GM21576 (cell line): ENCODE data around the gene FAM219B.

Source experiments
- ATAC-seq: cut with Tn5 transposase; IDR thresholded peaks from one replicate; pipeline ENCODE4 v1.9.1; 2021; ENCODE audit warnings: mild to moderate bottlenecking, moderate library complexity; ENCODE audit not compliant: unreplicated experiment

FAM219B gene

GRCh38 chr15:74878273-74878672 lies 28.4 kb downstream of the FAM219B start:
- no peak for ATAC-seq

- no peak for ATAC-seq
Observed at GRCh38 chr15:74873756-74874424, 32.8 kb downstream of the FAM219B start.

GRCh38 chr15:74873036-74873755 lies 33.5 kb downstream of the FAM219B start, which contains the start of gene SCAMP2:
Gene SCAMP2, minus strand, starts transcription at chr15:74873365. Its CDS starts 110 bp downstream, at chr15:74873255.
- ATAC-seq = peak; percentile 80

- no peak for ATAC-seq
Observed at GRCh38 chr15:74872702-74873035, 34.0 kb downstream of the FAM219B start.

- ATAC-seq = no peak
Observed at GRCh38 chr15:74870436-74871215, 36.0 kb downstream of the FAM219B start.

GRCh38 chr15:74869726-74870407 lies 36.8 kb downstream of the FAM219B start:
- peak; percentile 44 for ATAC-seq

GRCh38 chr15:74869372-74869725 lies 37.3 kb downstream of the FAM219B start:
- ATAC-seq = no peak

GRCh38 chr15:74868059-74868458 lies 38.6 kb downstream of the FAM219B start:
- no peak for ATAC-seq

GRCh38 chr15:74867466-74868038 lies 39.1 kb downstream of the FAM219B start:
- ATAC-seq = no peak

- no peak for ATAC-seq
Observed at GRCh38 chr15:74866090-74866489, 40.6 kb downstream of the FAM219B start.

- no peak for ATAC-seq
Observed at GRCh38 chr15:74865316-74865715, 41.3 kb downstream of the FAM219B start.

GRCh38 chr15:74864296-74864695 lies 42.4 kb downstream of the FAM219B start:
- ATAC-seq = no peak

GRCh38 chr15:74863239-74864056 lies 43.2 kb downstream of the FAM219B start:
- no peak for ATAC-seq

GRCh38 chr15:74858369-74858740 lies 48.3 kb downstream of the FAM219B start:
- ATAC-seq = no peak

- ATAC-seq = peak; percentile 23
Observed at GRCh38 chr15:74857671-74858368, 48.8 kb downstream of the FAM219B start.

- ATAC-seq = peak; percentile 75
Observed at GRCh38 chr15:74857082-74857655, 49.5 kb downstream of the FAM219B start.

- no peak for ATAC-seq
Observed at GRCh38 chr15:74856537-74856936, 50.1 kb downstream of the FAM219B start.

GRCh38 chr15:74855857-74856256 lies 50.8 kb downstream of the FAM219B start:
- no peak for ATAC-seq

GRCh38 chr15:74854453-74855022 lies 52.1 kb downstream of the FAM219B start:
- no peak for ATAC-seq
